GM23248 (cell line): ENCODE data around the gene NOTCH2. TPM values are rescaled to one million over a fixed set of nuclear protein-coding genes. Genes with fewer than 3 reads are reported as not detected.

Experiments used
- DNase-seq: peaks from one replicate; pipeline ENCODE4 v3.0.0-alpha.2; 2015
- H2AFZ ChIP-seq: fragments of 200-600 bp; sonication (generic); 2 replicates; pipeline ENCODE4 v1.6.1; 2016; ENCODE audit warnings: antibody characterized with exemption
- H3F3A ChIP-seq: fragments of 200-600 bp; sonication (generic); 2 replicates; pipeline ENCODE4 v1.6.1; 2016; ENCODE audit warnings: mild to moderate bottlenecking, antibody characterized with exemption, mixed run types; ENCODE audit not compliant: insufficient read depth
- H3K27ac ChIP-seq: fragments of 200-600 bp; sonication (generic); 2 replicates; pipeline ENCODE4 v1.5.1; 2016; ENCODE audit warnings: mild to moderate bottlenecking
- H3K27me3 ChIP-seq: fragments of 200-600 bp; sonication (generic); replicated peaks from 2 replicates; pipeline ENCODE4 v1.6.1; 2016; ENCODE audit warnings: mild to moderate bottlenecking; ENCODE audit not compliant: insufficient read depth
- H3K36me3 ChIP-seq: fragments of 200-600 bp; sonication (generic); 2 replicates; pipeline ENCODE4 v1.6.1; 2016; ENCODE audit warnings: low read depth, mild to moderate bottlenecking
- H3K4me1 ChIP-seq: fragments of 200-600 bp; sonication (generic); 2 replicates; pipeline ENCODE4 v1.6.1; 2016; ENCODE audit warnings: mild to moderate bottlenecking; ENCODE audit not compliant: insufficient read depth
- H3K4me2 ChIP-seq: fragments of 200-600 bp; sonication (generic); one replicate; pipeline ENCODE4 v1.6.1; 2016; ENCODE audit warnings: mild to moderate bottlenecking; ENCODE audit not compliant: unreplicated experiment
- H3K4me3 ChIP-seq: fragments of 200-600 bp; sonication (generic); 2 replicates; pipeline ENCODE4 v1.5.1; 2016; ENCODE audit warnings: mild to moderate bottlenecking
- H3K79me2 ChIP-seq: fragments of 200-600 bp; sonication (generic); 2 replicates; pipeline ENCODE4 v1.6.1; 2016; ENCODE audit warnings: mild to moderate bottlenecking; ENCODE audit not compliant: insufficient read depth
- H3K9ac ChIP-seq: fragments of 200-600 bp; sonication (generic); 2 replicates; pipeline ENCODE4 v1.6.1; 2016; ENCODE audit warnings: mild to moderate bottlenecking
- H3K9me2 ChIP-seq: fragments of 200-600 bp; sonication (generic); 2 replicates; pipeline ENCODE4 v1.6.1; 2016; ENCODE audit warnings: mixed run types, mild to moderate bottlenecking, moderate library complexity; ENCODE audit not compliant: insufficient read depth
- H3K9me3 ChIP-seq: fragments of 200-600 bp; sonication (generic); one replicate; pipeline ENCODE4 v1.6.1; 2017; ENCODE audit warnings: low read depth
- H4K20me1 ChIP-seq: fragments of 200-600 bp; sonication (generic); 2 replicates; pipeline ENCODE4 v1.6.0; 2016; ENCODE audit not compliant: insufficient read depth
- EZH2 ChIP-seq: fragments of 200-600 bp; sonication (generic); IDR thresholded peaks from 2 replicates; pipeline ENCODE4 v1.6.1; 2018; ENCODE audit warnings: antibody characterized with exemption, mild to moderate bottlenecking; ENCODE audit not compliant: insufficient read depth, poor library complexity, severe bottlenecking
- EZH2phosphoT487 ChIP-seq: fragments of 200-600 bp; sonication (generic); IDR thresholded peaks from 2 replicates; pipeline ENCODE4 v1.6.1; 2018; ENCODE audit warnings: antibody characterized with exemption, moderate library complexity, mild to moderate bottlenecking, low read depth; ENCODE audit not compliant: insufficient read depth
- WGBS, 2 experiments: methylation state at CpG; one replicate each; pipeline ENCODE4 v1.1.6; 2015 to 2017; ENCODE audit warnings: low lambda C conversion rate in 2 of 2, low coverage in 1 of 2; ENCODE audit errors: missing lambda C conversion rate in 2 of 2; 5-methylcytosine and 5-hydroxymethylcytosine counted together
- in situ Hi-C: fragments of 300-500 bp; cut with MboI; formaldehyde crosslinking; loops from 2 replicates; pipeline ENCODE4 v1.15.0; 2020
- polyA plus RNA-seq: library from polyadenylated mRNA; unstranded; fragments of >200 nt; fragmentation: Nextera tagmentation; extraction: Ambion mirVana; gene quantifications from 2 replicates; pipeline ENCODE4 v1.2.1, GENCODE V29; 2016
- total RNA-seq: library from RNA; depleted of rRNA; stranded (reverse); fragments of >200 nt; shearing (Covaris generic); gene quantifications from 2 replicates; pipeline ENCODE4 v1.2.3, GENCODE V29; 2014

Gene NOTCH2
- total and polyA plus RNA-seq, 2 experiments from 2014 or later, result 45.2 to 136 TPM

DNA sequence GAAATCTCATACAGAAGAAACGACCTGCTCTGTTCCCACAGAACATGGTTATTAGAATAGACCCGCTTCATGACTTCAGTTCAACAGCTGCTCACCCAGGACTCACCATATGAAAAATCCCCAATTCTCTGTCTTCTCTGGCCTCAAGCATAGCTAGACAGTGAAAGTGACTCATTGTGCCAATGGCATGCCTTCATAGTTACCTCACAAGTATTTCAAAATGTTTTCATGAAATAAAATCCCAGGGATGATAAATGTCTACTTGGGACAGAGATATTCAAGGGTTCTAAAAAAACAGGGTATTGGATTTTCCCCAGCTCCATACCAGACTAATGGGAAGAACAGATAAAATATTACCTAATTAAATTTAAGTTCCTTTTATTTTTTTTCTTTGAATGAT, 82.3 kb downstream of the NOTCH2 start:
- Histone ChIP-seq H3K4me1 (peaks cover 59% of the 10 kb centered on the region), H2AFZ (no peak overlapping the region), H3K27me3 (no peaks in the 10 kb centered on the region), H4K20me1 (no peaks in the 10 kb centered on the region), H3K36me3 (peaks cover 4% of the 10 kb centered on the region; the same call in 1 of the 2 replicates), H3F3A (peaks cover 49% of the 10 kb centered on the region), H3K27ac (peak overlapping the region; percentile 57), H3K4me3 (no peak overlapping the region), H3K9ac (0 out of 2 replicates have a peak overlapping the region, but pooled peaks have one; percentile 18), H3K4me2 (peak overlapping the region; percentile 36), H3K79me2 (peaks cover 69% of the 10 kb centered on the region), H3K9me2 (no peaks in the 10 kb centered on the region), H3K9me3 (no peaks in the 10 kb centered on the region)
- peak; percentile 96 for DNase-seq
- in situ Hi-C loops, result no loop called here
- no peak for TF ChIP-seq EZH2phosphoT487
- TF ChIP-seq EZH2, result no peak
- 0 to 4% methylated on average over 2 of the region's 2 CpGs for WGBS, 2 experiments

- Histone ChIP-seq H4K20me1 (no peaks in the 10 kb centered on the region), H3K79me2 (peaks cover 79% of the 10 kb centered on the region), H3K4me3 (no peak overlapping the region), H3K9me2 (no peaks in the 10 kb centered on the region), H3K27ac (peak overlapping the region; percentile 57; the same call in 1 of the 2 replicates), H3K4me2 (peak overlapping the region; percentile 20), H3F3A (peaks cover 59% of the 10 kb centered on the region), H3K9ac (no peak overlapping the region), H3K4me1 (peaks cover 70% of the 10 kb centered on the region), H3K9me3 (no peaks in the 10 kb centered on the region), H2AFZ (no peak overlapping the region), H3K27me3 (no peaks in the 10 kb centered on the region), H3K36me3 (peaks cover 4% of the 10 kb centered on the region; the same call in 1 of the 2 replicates)
- in situ Hi-C loops, result no loop called here
- TF ChIP-seq EZH2 (no peak), EZH2phosphoT487 (no peak)
- WGBS, 2 experiments, result 47% methylated on average over 3 of the region's 3 CpGs
- DNase-seq, result no peak
Observed at GRCh38 chr1:119986007-119986497, 83.4 kb downstream of the NOTCH2 start.

GRCh38 chr1:119984771-119985170, 84.7 kb downstream of the NOTCH2 start:
- 0 to 3% methylated on average over 1 of the region's 1 CpG for WGBS, 2 experiments
- Histone ChIP-seq H3K9ac (no peak overlapping the region), H3K9me3 (no peaks in the 10 kb centered on the region), H3K4me1 (peaks cover 71% of the 10 kb centered on the region), H4K20me1 (no peaks in the 10 kb centered on the region), H2AFZ (no peak overlapping the region), H3K4me3 (no peak overlapping the region), H3K9me2 (no peaks in the 10 kb centered on the region), H3K4me2 (no peak overlapping the region), H3K27ac (no peak overlapping the region), H3K36me3 (peaks cover 4% of the 10 kb centered on the region; the same call in 1 of the 2 replicates), H3F3A (peaks cover 62% of the 10 kb centered on the region), H3K27me3 (no peaks in the 10 kb centered on the region), H3K79me2 (peaks cover 92% of the 10 kb centered on the region)
- DNase-seq, result no peak
- in situ Hi-C loops, result no loop called here
- TF ChIP-seq EZH2phosphoT487 (no peak), EZH2 (no peak)

DNA sequence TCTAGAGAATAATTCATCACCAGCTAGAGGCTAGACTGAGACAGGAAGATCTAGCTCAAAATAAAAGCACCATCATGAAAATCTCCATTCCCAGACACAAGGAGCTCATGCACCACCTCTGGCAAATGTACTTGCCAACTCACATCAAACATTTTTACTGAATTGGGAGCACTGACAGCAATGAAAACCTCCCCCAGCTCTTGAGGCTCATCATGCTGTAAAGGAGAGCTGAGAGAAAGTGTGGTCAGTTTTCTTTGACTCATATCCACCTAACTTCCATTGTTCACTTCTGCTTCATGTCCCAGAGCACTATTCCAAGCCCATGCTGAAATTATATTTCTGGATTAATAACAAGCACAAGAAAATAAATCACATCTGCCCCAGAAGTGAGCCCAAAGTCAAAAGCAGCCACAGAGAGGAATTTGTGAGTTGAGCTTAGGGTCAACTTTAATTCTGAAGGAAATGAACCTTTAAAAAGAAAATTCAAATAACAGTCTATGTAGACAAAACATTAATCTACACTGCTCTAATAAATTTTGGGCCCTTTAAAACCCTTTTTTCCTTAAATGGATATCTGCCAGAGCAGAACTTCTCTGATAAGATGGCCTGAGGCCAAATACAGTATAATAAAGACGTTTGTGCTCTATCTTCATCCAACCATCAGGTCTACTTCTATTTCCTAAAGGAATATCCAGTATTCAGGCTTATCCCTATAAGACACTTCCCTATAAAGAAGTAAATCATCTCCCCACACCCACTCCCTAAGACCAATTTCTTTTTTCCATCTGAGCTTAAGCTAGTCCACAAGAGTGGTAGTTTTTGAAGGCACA, 87.3 kb downstream of the NOTCH2 start:
- Histone ChIP-seq H3F3A (peaks cover 42% of the 10 kb centered on the region), H2AFZ (no peak overlapping the region), H3K9ac (no peak overlapping the region), H3K79me2 (peaks cover 97% of the 10 kb centered on the region), H3K9me3 (no peaks in the 10 kb centered on the region), H3K27me3 (no peaks in the 10 kb centered on the region), H3K4me3 (no peak overlapping the region), H3K36me3 (peaks cover 4% of the 10 kb centered on the region; the same call in 1 of the 2 replicates), H3K4me1 (peaks cover 55% of the 10 kb centered on the region), H3K27ac (peak overlapping the region; percentile 29), H3K9me2 (no peaks in the 10 kb centered on the region), H4K20me1 (0 out of 2 replicates have a peak, but pooled peaks cover 4% of the 10 kb centered on the region), H3K4me2 (no peak overlapping the region)
- DNase-seq, result peak; percentile 78
- in situ Hi-C loops, result no loop called here
- 16 to 17% methylated on average over 1 of the region's 1 CpG for WGBS, 2 experiments
- no peak for TF ChIP-seq EZH2
- no peak for TF ChIP-seq EZH2phosphoT487
